ENCODE data around the gene DAPK1. TPM values are rescaled to one million over a fixed set of nuclear protein-coding genes. Genes with fewer than 3 reads are reported as not detected.

The DAPK1 gene
- polyA plus RNA-seq, 1 of the 3 experiments (the other 2 are of a cell fraction) = 0.61 TPM

GRCh38 chr9:87465816-87466215 lies 31.9 kb upstream of the DAPK1 start:
- WGBS (ENCODE audit: low lambda C conversion rate) = 51% methylated on average over 3 of the region's 3 CpGs
- Histone ChIP-seq H3K27me3 (ENCODE audit: insufficient read depth) (no peaks in the 10 kb centered on the region), H3K79me2 (ENCODE audit: insufficient read depth) (no peaks in the 10 kb centered on the region), H4K20me1 (ENCODE audit: insufficient read depth) (no peaks in the 10 kb centered on the region), H3K27ac (ENCODE audit: low read depth in 2 of 2, low read length in 1 of 2) (no peak overlapping the region), H3K9ac (no peak overlapping the region), H3K4me3 (ENCODE audit: low read depth in 2 of 2, low read length in 1 of 2) (no peak overlapping the region), H2AFZ (ENCODE audit: low read depth) (no peak overlapping the region), H3F3A (replicated peaks; ENCODE audit: insufficient read depth) (no peaks in the 10 kb centered on the region), H3K4me1 (ENCODE audit: control insufficient read depth in 1 of 2, insufficient read depth in 2 of 2, low read depth in 1 of 2, low read length in 1 of 2) (peaks cover 0 to 2% of the 10 kb centered on the region in 2 experiments; a peak in 2 of 4 replicates), H3K9me2 (no peaks in the 10 kb centered on the region), H3K4me2 (no peak overlapping the region), H3K9me3 (no peaks in the 10 kb centered on the region), H3K36me3 (replicated peaks in 1 of 2; ENCODE audit: control insufficient read depth in 1 of 2, insufficient read depth in 2 of 2, low read length in 1 of 2) (no peaks in the 10 kb centered on the region)
- POLR2A ChIA-PET = no interaction called here
- TF ChIP-seq TCF12 (IDR thresholded peaks at IDR 0.05) (no peak), ZBTB33 (IDR thresholded peaks at IDR 0.05; ENCODE audit: borderline replicate concordance, low read depth) (no peak), YY1 (IDR thresholded peaks at IDR 0.05; ENCODE audit: low read depth) (no peak), FOXJ3 (CRISPR knock-in tag; IDR thresholded peaks at IDR 0.05) (no peak), REST (IDR thresholded peaks at IDR 0.05; ENCODE audit: low read depth, low read length) (no peak), NRF1 (IDR thresholded peaks at IDR 0.05; ENCODE audit: low read depth, low read length) (no peak)
- CTCF ChIA-PET = interaction anchor here (0.5 to 1.8 kb wide), 3 partner anchors 31 to 1124 kb away, joined by 3 to 8 read pairs (median 4); partner anchors contain the start of gene DAPK1
- no peak for DNase-seq

GRCh38 chr9:87467187-87467586 lies 30.5 kb upstream of the DAPK1 start:
- Histone ChIP-seq H3K4me1 (ENCODE audit: control insufficient read depth in 1 of 2, insufficient read depth in 2 of 2, low read depth in 1 of 2, low read length in 1 of 2) (peaks cover 0 to 2% of the 10 kb centered on the region in 2 experiments; a peak in 2 of 4 replicates), H4K20me1 (ENCODE audit: insufficient read depth) (no peaks in the 10 kb centered on the region), H3K27me3 (ENCODE audit: insufficient read depth) (no peaks in the 10 kb centered on the region), H3K36me3 (replicated peaks in 1 of 2; ENCODE audit: control insufficient read depth in 1 of 2, insufficient read depth in 2 of 2, low read length in 1 of 2) (no peaks in the 10 kb centered on the region), H3K4me3 (ENCODE audit: low read depth in 2 of 2, low read length in 1 of 2) (no peak overlapping the region), H3K79me2 (ENCODE audit: insufficient read depth) (no peaks in the 10 kb centered on the region), H3K9me3 (no peaks in the 10 kb centered on the region), H3K27ac (ENCODE audit: low read depth in 2 of 2, low read length in 1 of 2) (no peak overlapping the region), H3F3A (replicated peaks; ENCODE audit: insufficient read depth) (no peaks in the 10 kb centered on the region), H2AFZ (ENCODE audit: low read depth) (no peak overlapping the region), H3K4me2 (no peak overlapping the region), H3K9me2 (no peaks in the 10 kb centered on the region), H3K9ac (no peak overlapping the region)
- 47% methylated on average over 6 of the region's 6 CpGs for WGBS (ENCODE audit: low lambda C conversion rate)
- no peak for DNase-seq
- ChIA-PET POLR2A (no interaction called here), CTCF (no interaction called here)
- no peak for TF ChIP-seq ZBTB33 (IDR thresholded peaks at IDR 0.05; ENCODE audit: borderline replicate concordance, low read depth)
- no peak for TF ChIP-seq FOXJ3 (CRISPR knock-in tag; IDR thresholded peaks at IDR 0.05)
- no peak for TF ChIP-seq TAF1 (IDR thresholded peaks at IDR 0.05; ENCODE audit: borderline replicate concordance, low read depth, low read length)
- TF ChIP-seq SIN3A (IDR thresholded peaks at IDR 0.05; ENCODE audit: borderline replicate concordance, low read depth, low read length) = no peak
- no peak for TF ChIP-seq GABPA (IDR thresholded peaks at IDR 0.05; ENCODE audit: low read depth)
- no peak for TF ChIP-seq FOSL2 (IDR thresholded peaks at IDR 0.05; ENCODE audit: borderline replicate concordance, low read depth)
- no peak for TF ChIP-seq USF1 (IDR thresholded peaks at IDR 0.05; ENCODE audit: borderline replicate concordance, low read depth)
- TF ChIP-seq TEAD4 (IDR thresholded peaks at IDR 0.05; ENCODE audit: borderline replicate concordance, insufficient read depth) = no peak
- no peak for TF ChIP-seq POLR2AphosphoS5 (IDR thresholded peaks at IDR 0.05; ENCODE audit: low read depth, low read length)
- no peak for TF ChIP-seq FOXM1 (IDR thresholded peaks at IDR 0.05; ENCODE audit: low read depth)
- no peak for TF ChIP-seq RXRA (IDR thresholded peaks at IDR 0.05; ENCODE audit: borderline replicate concordance, low read depth)
- no peak for TF ChIP-seq MEF2A (IDR thresholded peaks at IDR 0.05; ENCODE audit: borderline replicate concordance, low read depth)
- no peak for TF ChIP-seq CTCF (IDR thresholded peaks at IDR 0.05)

All from SK-N-SH (cell line).